ENCODE data around the gene FBRSL1.

- TF ChIP-seq CTCF (IDR thresholded peaks at IDR 0.05; ENCODE audit: low read depth, low read length, missing input control) (no peak), RAD21 (IDR thresholded peaks at IDR 0.05) (no peak), FOXA1 (IDR thresholded peaks at IDR 0.05) (no peak)
- TF ChIP-seq, protein P1, sequence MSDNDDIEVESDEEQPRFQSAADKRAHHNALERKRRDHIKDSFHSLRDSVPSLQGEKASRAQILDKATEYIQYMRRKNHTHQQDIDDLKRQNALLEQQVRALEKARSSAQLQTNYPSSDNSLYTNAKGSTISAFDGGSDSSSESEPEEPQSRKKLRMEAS (IDR thresholded peaks at IDR 0.05), result no peak
- TF ChIP-seq, protein P2, sequence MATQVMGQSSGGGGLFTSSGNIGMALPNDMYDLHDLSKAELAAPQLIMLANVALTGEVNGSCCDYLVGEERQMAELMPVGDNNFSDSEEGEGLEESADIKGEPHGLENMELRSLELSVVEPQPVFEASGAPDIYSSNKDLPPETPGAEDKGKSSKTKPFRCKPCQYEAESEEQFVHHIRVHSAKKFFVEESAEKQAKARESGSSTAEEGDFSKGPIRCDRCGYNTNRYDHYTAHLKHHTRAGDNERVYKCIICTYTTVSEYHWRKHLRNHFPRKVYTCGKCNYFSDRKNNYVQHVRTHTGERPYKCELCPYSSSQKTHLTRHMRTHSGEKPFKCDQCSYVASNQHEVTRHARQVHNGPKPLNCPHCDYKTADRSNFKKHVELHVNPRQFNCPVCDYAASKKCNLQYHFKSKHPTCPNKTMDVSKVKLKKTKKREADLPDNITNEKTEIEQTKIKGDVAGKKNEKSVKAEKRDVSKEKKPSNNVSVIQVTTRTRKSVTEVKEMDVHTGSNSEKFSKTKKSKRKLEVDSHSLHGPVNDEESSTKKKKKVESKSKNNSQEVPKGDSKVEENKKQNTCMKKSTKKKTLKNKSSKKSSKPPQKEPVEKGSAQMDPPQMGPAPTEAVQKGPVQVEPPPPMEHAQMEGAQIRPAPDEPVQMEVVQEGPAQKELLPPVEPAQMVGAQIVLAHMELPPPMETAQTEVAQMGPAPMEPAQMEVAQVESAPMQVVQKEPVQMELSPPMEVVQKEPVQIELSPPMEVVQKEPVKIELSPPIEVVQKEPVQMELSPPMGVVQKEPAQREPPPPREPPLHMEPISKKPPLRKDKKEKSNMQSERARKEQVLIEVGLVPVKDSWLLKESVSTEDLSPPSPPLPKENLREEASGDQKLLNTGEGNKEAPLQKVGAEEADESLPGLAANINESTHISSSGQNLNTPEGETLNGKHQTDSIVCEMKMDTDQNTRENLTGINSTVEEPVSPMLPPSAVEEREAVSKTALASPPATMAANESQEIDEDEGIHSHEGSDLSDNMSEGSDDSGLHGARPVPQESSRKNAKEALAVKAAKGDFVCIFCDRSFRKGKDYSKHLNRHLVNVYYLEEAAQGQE (IDR thresholded peaks at IDR 0.05), result no peak
Measured at GRCh38 chr12:132547205-132547740, 57.3 kb downstream of the FBRSL1 start.

All from liver (tissue), 3 donors.